ENCODE data around the gene ARHGEF33.

- TF ChIP-seq CTCF (IDR thresholded peaks at IDR 0.05): no peak
- TF ChIP-seq POLR2AphosphoS5 (IDR thresholded peaks at IDR 0.05): no peak
Measured at GRCh38 chr2:38945372-38945771, 55.7 kb downstream of the ARHGEF33 start.

Data from prostate gland (tissue), 2 donors.